BJ (cell line): ENCODE measurements around the gene HYLS1. TPM values are rescaled to one million over a fixed set of nuclear protein-coding genes. Genes with fewer than 3 reads are reported as not detected.

ENCODE experiments used
- CTCF ChIA-PET: fragments of 350-600 bp; formaldehyde crosslinking; extraction: SDS; loops from one replicate; lab custom pipeline; 2021; ENCODE audit warnings: antibody characterized with exemption, inconsistent platforms; lab: Yijun Ruan, JAX
- POLR2A ChIA-PET: fragments of 300-600 bp; sonication (Branson Sonifier 250); formaldehyde crosslinking; extraction: SDS; loops from one replicate; lab custom pipeline; 2021; ENCODE audit warnings: antibody characterized with exemption; lab: Charles Lee
- DNase-seq: peaks from one replicate; pipeline ENCODE4 v3.0.0-alpha.2; 2011; ENCODE audit warnings: low read depth
- H3K27me3 ChIP-seq: 2 replicates; pipeline ENCODE4 v1.6.0; 2011; ENCODE audit warnings: low read length; ENCODE audit not compliant: control insufficient read depth, insufficient read depth
- H3K36me3 ChIP-seq: 2 replicates; pipeline ENCODE4 v1.5.1; 2011; ENCODE audit warnings: low read length; ENCODE audit not compliant: control insufficient read depth, insufficient read depth
- H3K4me3 ChIP-seq: 2 replicates; pipeline ENCODE4 v1.5.1; 2011; ENCODE audit warnings: low read depth, mild to moderate bottlenecking, control low read depth, low read length
- polyA plus RNA-seq: library from polyadenylated mRNA; depleted of rRNA; stranded (reverse); fragments of >200 nt; gene quantifications from 2 replicates; pipeline ENCODE4 v1.2.3, GENCODE V29; 2011; rRNA removed
- TF ChIP-seq, protein P1 (sequence below): IDR thresholded peaks from 2 replicates; pipeline ENCODE4 v1.5.1; 2011; ENCODE audit warnings: low read depth, mild to moderate bottlenecking, control low read depth, inconsistent platforms, low read length, moderate library complexity; ENCODE audit not compliant: insufficient read depth

Gene HYLS1
- polyA plus RNA-seq, 1 experiment, result 4.3 TPM

DNA sequence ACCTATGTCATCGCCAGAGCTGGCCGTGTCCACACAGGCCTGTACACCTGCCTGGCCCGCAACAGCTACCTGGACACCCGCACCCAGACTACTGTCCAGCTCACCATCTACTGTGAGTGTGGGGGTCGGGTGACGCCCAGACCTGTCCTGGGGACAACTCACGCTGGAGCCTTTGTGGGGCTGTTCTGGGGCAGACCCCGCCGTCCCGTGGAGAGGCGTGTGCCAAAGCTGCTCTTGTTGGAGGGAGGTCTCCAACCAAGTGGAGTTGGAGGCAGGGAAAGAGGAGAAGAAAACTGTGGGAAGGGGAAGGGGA is 62.7 kb downstream of the HYLS1 start:
- CTCF ChIA-PET, result interaction anchor here (1.6 kb wide), 1 partner anchor 243 kb away, joined by 6 read pairs; no protein-coding TSS in a partner anchor
- Histone ChIP-seq H3K36me3 (no peaks in the 10 kb centered on the region), H3K4me3 (no peak overlapping the region), H3K27me3 (no peaks in the 10 kb centered on the region; the same call in 1 of the 2 replicates)
- TF ChIP-seq, protein P1, sequence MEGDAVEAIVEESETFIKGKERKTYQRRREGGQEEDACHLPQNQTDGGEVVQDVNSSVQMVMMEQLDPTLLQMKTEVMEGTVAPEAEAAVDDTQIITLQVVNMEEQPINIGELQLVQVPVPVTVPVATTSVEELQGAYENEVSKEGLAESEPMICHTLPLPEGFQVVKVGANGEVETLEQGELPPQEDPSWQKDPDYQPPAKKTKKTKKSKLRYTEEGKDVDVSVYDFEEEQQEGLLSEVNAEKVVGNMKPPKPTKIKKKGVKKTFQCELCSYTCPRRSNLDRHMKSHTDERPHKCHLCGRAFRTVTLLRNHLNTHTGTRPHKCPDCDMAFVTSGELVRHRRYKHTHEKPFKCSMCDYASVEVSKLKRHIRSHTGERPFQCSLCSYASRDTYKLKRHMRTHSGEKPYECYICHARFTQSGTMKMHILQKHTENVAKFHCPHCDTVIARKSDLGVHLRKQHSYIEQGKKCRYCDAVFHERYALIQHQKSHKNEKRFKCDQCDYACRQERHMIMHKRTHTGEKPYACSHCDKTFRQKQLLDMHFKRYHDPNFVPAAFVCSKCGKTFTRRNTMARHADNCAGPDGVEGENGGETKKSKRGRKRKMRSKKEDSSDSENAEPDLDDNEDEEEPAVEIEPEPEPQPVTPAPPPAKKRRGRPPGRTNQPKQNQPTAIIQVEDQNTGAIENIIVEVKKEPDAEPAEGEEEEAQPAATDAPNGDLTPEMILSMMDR, result no peak
- POLR2A ChIA-PET, result no interaction called here
- no peak for DNase-seq

Other genes starting within 250 kb of the HYLS1 start
- gene ACRV1, start 206.8 kb upstream of the HYLS1 start, polyA plus RNA-seq, result 0.22 TPM in 1 of 2 replicates, not detected in the other
- gene PATE1, start 141.4 kb upstream of the HYLS1 start, polyA plus RNA-seq, result not detected in 2 replicates
- gene PATE2, start 108.8 kb upstream of the HYLS1 start, polyA plus RNA-seq, result not detected in 2 replicates
- gene PATE3, start 99.5 kb upstream of the HYLS1 start, polyA plus RNA-seq, result not detected in 2 replicates
- not detected in 2 replicates for gene PATE4, start 54.4 kb upstream of the HYLS1 start, polyA plus RNA-seq
- gene PUS3, start 15.5 kb downstream of the HYLS1 start, polyA plus RNA-seq, result 4.1 and 8.1 TPM in 2 replicates
- 0.13 TPM in 1 of 2 replicates, not detected in the other for gene DDX25, start 16.8 kb downstream of the HYLS1 start, polyA plus RNA-seq
- not detected in 2 replicates for gene VSIG10L2, start 58.4 kb downstream of the HYLS1 start, polyA plus RNA-seq
- 1.5 TPM in 2 replicates for gene CDON, start 175.2 kb downstream of the HYLS1 start, polyA plus RNA-seq